SH-SY5Y (cell line): ENCODE measurements around the gene CIITA.

Experiments used
- GATA2 ChIP-seq: IDR thresholded peaks from 2 replicates; pipeline ENCODE4 v1.6.1; 2011; ENCODE audit warnings: mild to moderate bottlenecking, low read depth, low read length
- GATA3 ChIP-seq: IDR thresholded peaks from 2 replicates; pipeline ENCODE4 v1.6.1; 2011; ENCODE audit warnings: low read depth, mild to moderate bottlenecking, low read length, moderate library complexity

DNA sequence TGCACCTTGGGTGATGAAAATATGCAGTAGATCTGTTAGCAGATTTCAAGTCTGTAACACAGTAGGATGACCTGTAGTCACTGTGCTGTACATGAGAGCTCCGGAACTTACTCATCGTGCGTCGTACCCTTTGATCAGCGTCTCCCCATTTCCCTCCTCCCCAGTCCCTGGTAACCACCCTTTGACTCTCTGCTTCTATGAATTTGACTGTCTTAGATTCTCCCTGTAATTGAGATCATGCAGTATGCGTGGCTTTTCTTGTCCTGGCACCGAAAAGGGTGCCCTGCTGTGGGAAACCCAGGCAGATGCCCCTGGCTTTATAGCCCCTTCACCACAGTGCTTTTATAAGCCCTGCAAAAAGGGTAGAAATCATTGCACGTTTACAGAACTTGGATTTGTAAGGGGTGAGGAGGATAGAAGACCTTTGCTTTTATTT lies 87.9 kb downstream of the CIITA start:
- no peak for TF ChIP-seq GATA2
- TF ChIP-seq GATA3: no peak
